ENCODE results near the gene HOXA4. TPM values are rescaled to one million over a fixed set of nuclear protein-coding genes. Genes with fewer than 3 reads are reported as not detected.

The HOXA4 gene
- total and polyA plus RNA-seq, 2 of the 8 experiments (the other 6 are each of a cell fraction or from before 2014, with no cell fraction given) = not detected

DNA sequence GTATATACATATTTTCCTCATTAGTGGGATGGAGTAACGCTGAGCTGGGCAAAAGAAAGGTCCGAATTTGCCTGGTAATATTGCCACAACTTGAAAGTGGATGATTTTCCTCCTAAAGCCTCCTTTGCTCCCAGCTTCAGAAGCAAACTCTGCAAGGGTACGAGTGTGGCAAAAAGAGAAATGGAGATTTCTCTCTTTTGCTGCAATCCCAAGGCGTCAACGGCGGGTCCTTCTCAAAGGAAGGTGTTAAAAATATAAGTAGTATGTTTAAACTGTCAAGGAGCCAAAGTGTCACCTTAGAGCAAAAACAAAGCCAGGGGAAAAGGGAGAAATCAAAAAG is 15.7 kb downstream of the HOXA4 start:
- TF ChIP-seq TAF7 (optimal IDR thresholded peaks at IDR 0.05; ENCODE audit: borderline replicate concordance, low read depth, low read length) (no peak), RXRA (IDR thresholded peaks at IDR 0.05; ENCODE audit: insufficient read depth, low read depth, low read length) (no peak), CEBPB (IDR thresholded peaks at IDR 0.05; ENCODE audit: low read depth, low read length) (no peak), GABPA (IDR thresholded peaks at IDR 0.05; ENCODE audit: borderline replicate concordance, insufficient read depth, low read length) (no peak), ASH2L (IDR thresholded peaks at IDR 0.05; ENCODE audit: low read length) (no peak)
- H2BK5ac ChIP-seq (ENCODE audit: low read depth, low read length) = no peak overlapping the region
- no peak overlapping the region for H3K9ac ChIP-seq (replicated peaks in 1 of 4; ENCODE audit: extremely low read depth in 1 of 4, low read depth in 3 of 4, low read length in 3 of 4)
- H3K9me3 ChIP-seq (ENCODE audit: insufficient read depth in 2 of 2, low read depth in 1 of 2, low read length in 1 of 2) = no peaks in the 10 kb centered on the region
- H3K4me2 ChIP-seq (ENCODE audit: insufficient read depth in 1 of 2, low read depth in 2 of 2, low read length in 2 of 2) = no peak overlapping the region; a peak in 1 of 4 replicates
- H3K18ac ChIP-seq (ENCODE audit: extremely low read depth, low read length) = no peak overlapping the region
- no peak overlapping the region for H2AK5ac ChIP-seq (ENCODE audit: low read depth, low read length)
- H3K4ac ChIP-seq (replicated peaks; ENCODE audit: insufficient read length, low read depth, low read length) = no peak overlapping the region
- H2BK15ac ChIP-seq (ENCODE audit: low read length) = no peak overlapping the region
- no peaks in the 10 kb centered on the region for H3K23me2 ChIP-seq (ENCODE audit: low read depth, low read length)
- H3K4me3 ChIP-seq (ENCODE audit: extremely low read depth in 1 of 4, insufficient read depth in 2 of 4, low read depth in 3 of 4, low read length in 4 of 4) = no peak overlapping the region
- ChIA-PET POLR2A (ENCODE audit: partially characterized antibody) (no interaction called here), CTCF (ENCODE audit: partially characterized antibody) (interaction anchor here (0.6 to 4.8 kb wide), 5 partner anchors 16 to 1173 kb away, joined by 3 to 33 read pairs (median 3); partner anchors contain the start of gene HOXA5)
- no peak overlapping the region for H3K56ac ChIP-seq (replicated peaks; ENCODE audit: insufficient read length, low read depth, low read length)
- H3K14ac ChIP-seq (ENCODE audit: insufficient read length) = no peak overlapping the region
- H4K91ac ChIP-seq (replicated peaks; ENCODE audit: insufficient read length, low read length) = no peak overlapping the region
- no peak overlapping the region for H2BK120ac ChIP-seq (replicated peaks; ENCODE audit: low read depth, low read length)
- H3K79me1 ChIP-seq (ENCODE audit: low read depth, low read length) = no peaks in the 10 kb centered on the region
- H3K23ac ChIP-seq (ENCODE audit: insufficient read length) = no peak overlapping the region
- peaks cover 96 to 99% (median 97%) of the 10 kb centered on the region in 4 experiments for H3K27me3 ChIP-seq (replicated peaks in 1 of 4; ENCODE audit: control insufficient read depth in 3 of 4, extremely low read depth in 1 of 4, insufficient read depth in 3 of 4, low read length in 3 of 4)
- peaks cover 0 to 11% (median 3%) of the 10 kb centered on the region in 4 experiments; a peak in 5 of 7 replicates for H3K4me1 ChIP-seq (replicated peaks in 1 of 4; ENCODE audit: control insufficient read depth in 3 of 4, insufficient read depth in 4 of 4, low read length in 3 of 4)
- H2BK12ac ChIP-seq (ENCODE audit: low read depth, low read length) = no peak overlapping the region; the same call in 1 of the 2 replicates
- DNase-seq (ENCODE audit: low read depth in 1 of 2, low spot score in 2 of 2) (no peak), FAIRE-seq (no peak)
- H4K20me1 ChIP-seq (replicated peaks in 1 of 2; ENCODE audit: control insufficient read depth in 1 of 2, insufficient read depth in 2 of 2, low read length in 2 of 2) = peaks cover 32 to 44% of the 10 kb centered on the region in 2 experiments
- 12% methylated on average over 6 of the region's 6 CpGs; no CpG with 5 or more reads in 1 of the 2 experiments for WGBS, 2 experiments (ENCODE audit: extremely low coverage in 1 of 2, insufficient coverage in 1 of 2, insufficient read length in 1 of 2, insufficient replicate concordance in 2 of 2, low coverage in 1 of 2, low lambda C conversion rate in 2 of 2, missing lambda C conversion rate in 1 of 2)
- no peak overlapping the region for H4K8ac ChIP-seq (ENCODE audit: extremely low read depth, insufficient read depth, low read length)
- H3K36me3 ChIP-seq (ENCODE audit: control insufficient read depth in 2 of 4, insufficient read depth in 4 of 4, low read length in 3 of 4) = peaks cover 0 to 3% (median 0%) of the 10 kb centered on the region in 4 experiments; a peak in 2 of 8 replicates
- no peak overlapping the region for H4K5ac ChIP-seq (ENCODE audit: insufficient read length, low read depth, low read length)
- no peak overlapping the region for H2AFZ ChIP-seq (ENCODE audit: low read length)
- no peak overlapping the region for H3K27ac ChIP-seq (ENCODE audit: low read depth, low read length)
- no peak overlapping the region for H2BK20ac ChIP-seq (ENCODE audit: low read length)
- H3K79me2 ChIP-seq (ENCODE audit: control insufficient read depth in 1 of 2, insufficient read depth in 2 of 2, low read length in 2 of 2) = no peaks in the 10 kb centered on the region
